Esophagus squamous epithelium (tissue), 5 donors: Measurements from ENCODE around the gene TSPAN9. TPM values are rescaled to one million over a fixed set of nuclear protein-coding genes. Genes with fewer than 3 reads are reported as not detected.

Source experiments
- DNase-seq: peaks from one replicate; lab custom pipeline; 2025; lab: John Stamatoyannopoulos, UW
- H3K27ac ChIP-seq, 4 donors: fragments of 200-600 bp; sonication (generic); one replicate each; pipeline ENCODE4 v1.5.1; 2016 to 2019; ENCODE audit warnings: mild to moderate bottlenecking in 1 of 4
- H3K27me3 ChIP-seq, 4 donors: fragments of 200-600 bp; sonication (generic); 1 replicate in 3 of 4; 2 replicates in 1 of 4; pipeline versions ENCODE4 v1.5.1 to v1.6.0; 2017 to 2021; ENCODE audit warnings: antibody characterized with exemption in 1 of 4
- H3K36me3 ChIP-seq, 3 donors: fragments of 200-600 bp; sonication (generic); one replicate each; pipeline ENCODE4 v1.5.1; 2016 to 2019
- H3K4me1 ChIP-seq, 3 donors: fragments of 200-600 bp; sonication (generic); one replicate each; pipeline ENCODE4 v1.5.1; 2017 to 2019
- H3K4me3 ChIP-seq, 4 donors: fragments of 200-600 bp; sonication (generic); 1 replicate in 3 of 4; 2 replicates in 1 of 4; pipeline ENCODE4 v1.5.1; 2016 to 2019; ENCODE audit warnings: mild to moderate bottlenecking in 2 of 4, moderate library complexity in 1 of 4
- H3K9me3 ChIP-seq, 3 donors: fragments of 200-600 bp; sonication (generic); one replicate each; pipeline ENCODE4 v1.5.1; 2016 to 2019
- POLR2A ChIP-seq, 4 donors: fragments of 450-650 bp; IDR thresholded peaks; one replicate each; pipeline ENCODE4 v1.6.1; 2017; ENCODE audit warnings: antibody characterized with exemption in 4 of 4, mild to moderate bottlenecking in 4 of 4, moderate library complexity in 3 of 4
- WGBS, 2 donors: methylation state at CpG; one replicate each; pipeline ENCODE4 v1.1.5; 2018; 5-methylcytosine and 5-hydroxymethylcytosine counted together
- intact Hi-C: fragments of 100-400 bp; cut with DNase I; formaldehyde crosslinking; loops from one replicate; pipeline ENCODE4 v1.15.0; 2022
- total RNA-seq, 4 donors: library from RNA; depleted of rRNA; stranded (reverse); fragments of >200 nt; gene quantifications; one replicate each; pipeline ENCODE4 v1.1.0, GENCODE V29; 2016
- TF ChIP-seq, protein P1 (sequence below), 6 experiments: fragments of 450-650 bp in 4 of 6; fragments of 200-600 bp in 2 of 6; sonication (generic) in 2 of 6; IDR thresholded peaks; one replicate each; pipeline ENCODE4 v1.5.1; 2016 to 2019; ENCODE audit warnings: antibody characterized with exemption in 6 of 6, mild to moderate bottlenecking in 4 of 6, moderate library complexity in 4 of 6
- donor health status: DM: yes; HTN: yes; CAD: no.

The TSPAN9 gene
- total RNA-seq, 4 donors from 2014 or later = 10.6 to 23.7 (median 17.6) TPM

DNA sequence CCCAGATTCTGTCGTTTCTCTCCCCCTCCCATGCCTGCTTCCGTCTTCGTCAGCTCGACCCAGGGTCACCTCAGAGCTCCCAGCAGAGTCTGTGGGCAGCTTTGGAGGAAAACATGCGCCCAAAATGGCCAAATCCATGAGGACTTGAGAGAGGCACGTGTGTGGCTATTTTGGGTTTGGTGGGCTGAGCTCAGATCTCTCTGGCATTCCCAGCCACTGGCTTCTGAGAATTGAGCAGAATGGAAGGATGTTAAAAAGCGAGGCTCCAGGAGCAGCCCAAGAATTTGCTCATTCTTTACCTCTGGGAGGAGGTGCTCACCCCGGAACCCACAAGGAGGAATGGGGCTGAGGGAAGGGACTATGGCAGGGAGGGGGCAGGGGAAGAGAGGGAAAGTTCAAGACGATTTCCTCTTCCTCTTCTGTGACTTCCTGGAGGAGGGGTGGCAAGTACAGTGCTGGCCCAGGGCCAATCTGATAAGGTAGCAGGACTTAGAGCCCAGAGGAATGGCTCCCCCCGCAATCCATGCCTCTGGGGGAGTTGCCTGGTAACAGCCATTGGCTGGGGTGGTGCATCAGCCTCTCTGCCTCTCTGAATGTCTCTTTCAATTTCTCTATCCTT, 20.1 kb downstream of the TSPAN9 start:
- Histone ChIP-seq H3K27ac (peak overlapping the region in 3 of 4 donors; percentile 43 to 86 (median 75)), H3K4me3 (peak overlapping the region in 1 of 4 donors; percentile 28), H3K4me1 (peaks cover 4 to 60% (median 26%) of the 10 kb centered on the region in 3 donors), H3K9me3 (no peaks in the 10 kb centered on the region), H3K27me3 (no peaks in the 10 kb centered on the region), H3K36me3 (no peaks in the 10 kb centered on the region)
- intact Hi-C loops = no loop called here
- DNase-seq = no peak
- WGBS, 2 donors = 32 to 48% methylated on average over 5 to 8 of the region's 10 CpGs
- TF ChIP-seq, protein P1, sequence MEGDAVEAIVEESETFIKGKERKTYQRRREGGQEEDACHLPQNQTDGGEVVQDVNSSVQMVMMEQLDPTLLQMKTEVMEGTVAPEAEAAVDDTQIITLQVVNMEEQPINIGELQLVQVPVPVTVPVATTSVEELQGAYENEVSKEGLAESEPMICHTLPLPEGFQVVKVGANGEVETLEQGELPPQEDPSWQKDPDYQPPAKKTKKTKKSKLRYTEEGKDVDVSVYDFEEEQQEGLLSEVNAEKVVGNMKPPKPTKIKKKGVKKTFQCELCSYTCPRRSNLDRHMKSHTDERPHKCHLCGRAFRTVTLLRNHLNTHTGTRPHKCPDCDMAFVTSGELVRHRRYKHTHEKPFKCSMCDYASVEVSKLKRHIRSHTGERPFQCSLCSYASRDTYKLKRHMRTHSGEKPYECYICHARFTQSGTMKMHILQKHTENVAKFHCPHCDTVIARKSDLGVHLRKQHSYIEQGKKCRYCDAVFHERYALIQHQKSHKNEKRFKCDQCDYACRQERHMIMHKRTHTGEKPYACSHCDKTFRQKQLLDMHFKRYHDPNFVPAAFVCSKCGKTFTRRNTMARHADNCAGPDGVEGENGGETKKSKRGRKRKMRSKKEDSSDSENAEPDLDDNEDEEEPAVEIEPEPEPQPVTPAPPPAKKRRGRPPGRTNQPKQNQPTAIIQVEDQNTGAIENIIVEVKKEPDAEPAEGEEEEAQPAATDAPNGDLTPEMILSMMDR (IDR thresholded peaks at IDR 0.05) = no peak

DNA sequence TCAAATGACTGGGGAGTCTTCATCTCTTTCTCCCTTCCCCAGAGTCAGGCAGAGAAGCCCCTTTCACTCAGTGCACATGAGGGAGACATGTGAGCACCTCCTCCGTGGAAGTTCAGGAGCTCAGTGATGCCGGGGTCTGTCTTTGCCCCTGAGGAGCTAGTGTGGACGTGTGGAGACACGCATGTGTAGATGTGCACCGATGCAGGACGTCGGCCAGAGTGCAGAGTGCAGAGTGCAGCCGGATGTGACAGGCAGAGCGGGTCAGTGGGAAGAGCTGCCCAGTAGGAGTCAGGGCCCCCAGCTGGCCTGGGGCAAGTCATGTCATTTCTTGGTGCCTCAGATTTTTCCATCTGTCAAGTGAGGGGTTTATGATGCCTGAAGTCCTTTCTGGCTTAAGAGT, 20.7 kb downstream of the TSPAN9 start:
- peak overlapping the region in 3 of 4 donors; percentile 43 to 86 (median 75) for H3K27ac ChIP-seq
- H3K9me3 ChIP-seq = no peaks in the 10 kb centered on the region
- TF ChIP-seq POLR2A (IDR thresholded peaks at IDR 0.05) = no peak
- TF ChIP-seq, protein P1 (IDR thresholded peaks at IDR 0.05) = no peak
- intact Hi-C loops = no loop called here
- peaks cover 4 to 60% (median 26%) of the 10 kb centered on the region in 3 donors for H3K4me1 ChIP-seq
- no peak for DNase-seq
- 20 to 36% methylated on average over 9 of the region's 9 CpGs for WGBS, 2 donors
- peak overlapping the region in 1 of 4 donors; percentile 28 for H3K4me3 ChIP-seq
- no peaks in the 10 kb centered on the region for H3K36me3 ChIP-seq
- no peaks in the 10 kb centered on the region for H3K27me3 ChIP-seq

DNA sequence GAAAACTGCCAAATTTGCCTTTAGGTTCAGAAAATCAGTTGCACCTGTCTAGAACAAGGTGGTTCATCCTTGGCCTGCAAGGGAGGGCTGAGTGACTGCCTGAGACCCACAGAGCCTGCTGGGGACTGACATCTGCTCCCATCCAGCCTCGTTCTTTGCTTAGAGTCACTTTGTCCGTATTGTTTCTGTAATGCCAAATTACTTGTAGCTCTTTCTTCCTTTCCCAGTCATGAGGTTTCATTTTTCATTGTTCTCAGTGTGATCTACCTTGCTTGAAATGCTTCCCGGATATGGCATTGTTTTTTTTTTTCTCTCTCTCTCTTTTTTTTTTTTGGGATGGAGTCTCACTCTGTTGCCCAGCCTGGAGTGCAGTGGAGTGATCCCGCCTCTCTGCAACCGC, 21.3 kb downstream of the TSPAN9 start:
- DNase-seq = no peak
- peaks cover 6 to 65% (median 28%) of the 10 kb centered on the region in 3 donors for H3K4me1 ChIP-seq
- no peaks in the 10 kb centered on the region for H3K36me3 ChIP-seq
- no peaks in the 10 kb centered on the region for H3K9me3 ChIP-seq
- intact Hi-C loops = no loop called here
- no peak for TF ChIP-seq POLR2A (IDR thresholded peaks at IDR 0.05)
- TF ChIP-seq, protein P1 (IDR thresholded peaks at IDR 0.05) = no peak
- H3K4me3 ChIP-seq = no peak overlapping the region
- WGBS, 2 donors = 67 to 79% methylated on average over 3 to 5 of the region's 5 CpGs
- peak overlapping the region in 3 of 4 donors; percentile 43 to 86 (median 75) for H3K27ac ChIP-seq
- no peaks in the 10 kb centered on the region for H3K27me3 ChIP-seq

DNA sequence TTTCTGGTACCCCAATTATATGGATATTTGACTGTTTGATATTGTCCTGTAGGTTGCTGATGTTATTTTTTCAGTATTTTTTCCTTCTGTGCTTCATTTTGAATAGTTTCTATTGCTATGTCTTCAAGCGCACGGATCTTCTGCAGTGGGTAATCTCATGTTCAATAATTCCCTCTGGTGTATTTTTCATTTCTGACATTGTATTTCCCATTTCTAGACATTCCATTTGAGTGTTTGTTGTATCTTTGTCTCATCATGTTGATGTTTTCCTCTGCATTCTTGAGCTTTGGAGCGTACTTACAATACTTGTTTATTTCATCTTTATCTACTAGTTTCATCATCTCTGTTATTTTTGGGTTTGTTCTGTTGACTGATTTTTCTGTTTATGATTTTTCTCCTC, 22.0 kb downstream of the TSPAN9 start:
- Histone ChIP-seq H3K27ac (no peak overlapping the region), H3K4me1 (peaks cover 10 to 72% (median 30%) of the 10 kb centered on the region in 3 donors)
- 92 to 93% methylated on average over 3 of the region's 3 CpGs for WGBS, 2 donors

More for the DNA sequence above, 22.0 kb downstream of the TSPAN9 start:
- no peak for TF ChIP-seq POLR2A (IDR thresholded peaks at IDR 0.05)
- TF ChIP-seq, protein P1 (IDR thresholded peaks at IDR 0.05) = no peak
- H3K36me3 ChIP-seq = no peaks in the 10 kb centered on the region
- no peaks in the 10 kb centered on the region for H3K9me3 ChIP-seq
- no peaks in the 10 kb centered on the region for H3K27me3 ChIP-seq
- intact Hi-C loops = no loop called here
- no peak for DNase-seq
- no peak overlapping the region for H3K4me3 ChIP-seq
